GM12873 (cell line): Measurements from ENCODE around the gene AP3D1.

Experiments used
- TF ChIP-seq, protein P1 (sequence below): IDR thresholded peaks from 2 replicates; pipeline ENCODE4 v1.5.1; 2012; ENCODE audit warnings: low read depth, mild to moderate bottlenecking, moderate library complexity, low read length, control low read depth; ENCODE audit not compliant: insufficient read depth; ENCODE audit errors: missing control alignments

AP3D1 gene

DNA sequence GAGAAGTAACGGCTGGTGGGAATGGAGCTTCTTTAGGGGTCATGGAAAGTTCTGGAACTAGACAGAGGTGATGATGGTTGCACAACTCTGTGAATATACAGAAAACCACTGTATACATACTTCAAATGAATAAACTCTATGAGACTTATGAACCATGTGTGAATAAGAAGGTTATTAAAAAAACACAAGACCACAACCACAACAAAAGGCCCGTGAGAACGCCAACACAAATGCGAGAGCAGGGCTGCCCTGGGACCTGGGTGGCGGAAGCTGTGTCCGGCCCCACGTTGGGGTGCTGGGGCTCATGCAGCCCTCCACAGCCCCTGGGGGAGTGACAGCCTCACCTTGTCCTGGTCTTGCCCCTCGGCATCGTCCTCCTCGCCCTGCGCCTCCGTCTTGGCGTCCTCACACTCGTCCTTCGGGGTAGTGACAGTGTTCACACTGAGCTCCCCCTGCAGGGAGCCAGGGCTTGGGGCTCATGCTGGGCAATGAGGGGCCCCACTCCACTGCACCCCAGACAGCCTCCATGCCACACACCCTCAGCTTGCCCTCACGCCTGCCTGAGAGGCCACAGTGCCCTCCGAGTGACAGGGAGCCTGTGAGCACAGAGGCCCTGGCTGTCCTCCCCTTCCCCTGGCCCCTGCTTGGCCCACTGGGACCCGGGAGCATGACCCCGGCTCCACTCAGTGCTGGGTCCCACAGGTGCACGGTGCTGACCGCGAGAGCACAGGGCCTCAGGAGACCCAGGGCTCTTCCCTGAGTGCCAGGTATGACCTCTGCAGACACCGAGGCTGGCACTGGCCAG, 38.6 kb downstream of the AP3D1 start:
- TF ChIP-seq, protein P1, sequence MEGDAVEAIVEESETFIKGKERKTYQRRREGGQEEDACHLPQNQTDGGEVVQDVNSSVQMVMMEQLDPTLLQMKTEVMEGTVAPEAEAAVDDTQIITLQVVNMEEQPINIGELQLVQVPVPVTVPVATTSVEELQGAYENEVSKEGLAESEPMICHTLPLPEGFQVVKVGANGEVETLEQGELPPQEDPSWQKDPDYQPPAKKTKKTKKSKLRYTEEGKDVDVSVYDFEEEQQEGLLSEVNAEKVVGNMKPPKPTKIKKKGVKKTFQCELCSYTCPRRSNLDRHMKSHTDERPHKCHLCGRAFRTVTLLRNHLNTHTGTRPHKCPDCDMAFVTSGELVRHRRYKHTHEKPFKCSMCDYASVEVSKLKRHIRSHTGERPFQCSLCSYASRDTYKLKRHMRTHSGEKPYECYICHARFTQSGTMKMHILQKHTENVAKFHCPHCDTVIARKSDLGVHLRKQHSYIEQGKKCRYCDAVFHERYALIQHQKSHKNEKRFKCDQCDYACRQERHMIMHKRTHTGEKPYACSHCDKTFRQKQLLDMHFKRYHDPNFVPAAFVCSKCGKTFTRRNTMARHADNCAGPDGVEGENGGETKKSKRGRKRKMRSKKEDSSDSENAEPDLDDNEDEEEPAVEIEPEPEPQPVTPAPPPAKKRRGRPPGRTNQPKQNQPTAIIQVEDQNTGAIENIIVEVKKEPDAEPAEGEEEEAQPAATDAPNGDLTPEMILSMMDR = no peak

DNA sequence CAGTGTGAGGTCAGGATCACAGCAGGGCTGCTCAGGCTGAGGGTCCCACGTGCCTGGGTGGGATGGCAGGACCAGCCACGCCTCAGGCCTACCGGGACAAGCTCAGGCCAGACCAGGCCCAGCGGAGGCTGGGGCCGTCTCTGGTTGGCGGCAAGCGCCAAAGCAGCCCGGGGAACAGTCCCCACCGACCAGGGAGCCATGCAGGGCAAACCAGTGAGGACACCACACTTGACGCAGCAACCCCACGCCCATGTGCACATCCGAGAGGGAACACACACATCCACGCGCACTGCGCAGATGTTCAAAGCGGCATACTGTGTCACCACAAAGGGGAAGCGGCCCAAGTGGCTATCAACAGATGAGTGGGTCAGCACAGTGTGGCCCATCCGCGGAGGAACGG, 39.5 kb downstream of the AP3D1 start:
- TF ChIP-seq, protein P1 = no peak

DNA sequence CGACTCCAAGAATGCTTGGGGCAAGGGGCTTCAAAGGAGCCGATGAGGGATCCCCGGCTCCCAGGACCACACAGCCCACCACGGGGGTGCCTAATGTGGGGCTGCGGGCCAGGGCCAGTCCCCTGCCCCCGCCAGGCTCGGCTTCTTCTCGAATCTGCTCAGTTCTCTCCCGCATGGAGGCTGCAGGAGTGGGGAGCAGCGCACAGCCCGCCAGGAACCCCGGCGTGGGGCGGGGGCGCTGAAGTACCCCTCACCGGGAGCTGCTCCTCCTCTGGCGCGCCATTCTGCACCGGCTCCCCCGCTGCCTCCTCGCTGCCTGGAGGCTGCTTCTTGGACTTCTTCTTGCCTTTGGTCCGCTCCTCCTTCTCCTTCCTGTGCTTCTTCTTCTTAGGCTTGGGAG, 39.9 kb downstream of the AP3D1 start:
- TF ChIP-seq, protein P1 = no peak

DNA sequence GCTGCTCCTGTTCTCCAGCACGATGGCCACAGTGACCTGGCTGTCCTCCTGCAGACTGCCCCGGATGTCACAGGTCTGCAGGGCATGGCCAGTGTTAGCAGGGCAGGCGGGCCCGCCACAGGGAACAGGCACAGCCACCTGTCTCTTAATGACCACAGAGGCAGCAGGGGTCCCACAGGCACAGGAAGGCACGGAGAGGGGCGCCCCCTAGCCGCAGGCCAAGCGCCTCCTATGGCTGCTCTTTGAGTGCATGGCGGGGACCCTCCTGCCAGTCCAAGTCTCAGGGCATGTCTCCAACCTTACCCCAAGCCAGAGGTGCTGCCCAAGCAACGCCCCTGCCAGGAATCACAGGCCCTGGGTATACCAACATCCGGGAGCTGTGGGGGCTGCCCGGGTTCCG, 40.5 kb downstream of the AP3D1 start:
- TF ChIP-seq, protein P1 = peak; percentile 8

DNA sequence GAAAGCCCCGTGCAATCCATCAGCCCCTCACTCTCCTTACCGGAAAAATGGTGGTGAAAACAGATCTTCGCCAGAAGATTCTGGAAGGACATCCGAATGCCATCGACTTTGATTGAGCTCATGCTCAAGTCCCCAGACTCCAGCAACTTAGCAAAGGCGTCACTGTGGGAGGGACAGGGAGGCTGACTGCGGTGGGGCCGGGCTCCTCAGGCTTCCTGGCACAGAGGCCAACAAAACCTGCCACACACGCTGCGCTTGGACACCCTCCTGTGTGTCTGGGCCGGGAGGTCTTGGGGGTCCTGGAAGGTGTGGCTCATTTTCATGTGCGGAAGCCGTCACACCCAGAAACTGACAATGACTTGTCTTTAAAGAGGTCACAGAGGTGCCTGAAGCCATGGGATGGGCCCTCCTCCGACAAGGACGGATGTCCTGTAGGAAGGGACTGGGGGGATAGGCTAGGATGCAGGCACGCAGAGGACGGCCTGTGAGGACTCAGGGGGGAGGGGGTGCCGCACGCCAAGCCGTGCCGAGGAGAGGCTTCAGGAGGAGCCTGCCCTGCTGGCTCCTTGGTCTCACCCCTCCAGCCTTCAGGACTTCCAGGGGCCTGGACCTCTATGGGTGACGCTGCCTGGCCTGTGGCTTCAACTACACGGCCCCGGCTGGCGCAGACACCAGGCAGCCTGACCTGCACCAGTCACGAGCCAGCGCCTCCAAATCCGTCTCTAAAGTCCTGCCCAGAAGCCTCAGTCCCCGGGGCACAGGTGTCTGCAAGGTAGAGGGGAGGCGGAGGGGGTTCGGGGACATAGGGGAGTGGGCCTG, 42.1 kb downstream of the AP3D1 start:
- TF ChIP-seq, protein P1 = no peak

DNA sequence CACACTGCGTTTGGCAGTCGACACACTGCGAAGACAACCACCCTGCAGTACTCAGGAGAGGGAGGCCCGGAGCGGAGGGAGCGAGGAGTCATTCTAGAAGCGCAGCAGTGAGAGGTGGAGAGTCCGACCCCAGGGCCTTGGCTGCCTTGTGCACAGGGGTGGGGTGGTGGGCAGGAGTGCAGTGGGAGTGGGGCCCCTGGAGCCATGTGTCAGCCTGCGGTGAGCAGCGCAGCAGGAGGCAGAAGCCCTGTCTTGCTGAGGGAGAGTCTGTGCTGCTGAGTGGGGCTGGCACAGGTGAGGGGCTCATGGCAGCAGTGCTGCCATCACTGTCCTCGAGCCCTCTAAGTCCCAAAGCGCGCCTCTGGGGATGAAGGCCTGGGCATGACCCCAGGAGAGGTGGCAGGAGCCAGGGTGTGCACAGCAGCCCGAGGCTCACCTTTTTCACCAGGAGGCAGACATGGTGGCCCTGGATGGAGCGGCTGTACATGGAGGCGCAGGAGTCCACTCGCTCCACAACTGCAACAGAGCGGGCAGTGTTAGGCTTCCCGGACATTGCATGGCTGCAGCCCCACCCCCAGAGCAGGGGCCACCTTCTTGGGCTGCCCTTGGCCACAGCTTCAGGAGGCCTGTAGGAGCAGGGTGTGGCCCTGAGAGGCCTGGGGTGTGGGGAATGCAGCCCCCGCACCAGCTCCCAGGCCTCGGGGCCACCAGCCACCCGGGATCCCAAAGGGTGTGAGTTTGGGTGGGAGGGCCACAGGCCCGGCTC, 42.9 kb downstream of the AP3D1 start:
- TF ChIP-seq, protein P1 = no peak

DNA sequence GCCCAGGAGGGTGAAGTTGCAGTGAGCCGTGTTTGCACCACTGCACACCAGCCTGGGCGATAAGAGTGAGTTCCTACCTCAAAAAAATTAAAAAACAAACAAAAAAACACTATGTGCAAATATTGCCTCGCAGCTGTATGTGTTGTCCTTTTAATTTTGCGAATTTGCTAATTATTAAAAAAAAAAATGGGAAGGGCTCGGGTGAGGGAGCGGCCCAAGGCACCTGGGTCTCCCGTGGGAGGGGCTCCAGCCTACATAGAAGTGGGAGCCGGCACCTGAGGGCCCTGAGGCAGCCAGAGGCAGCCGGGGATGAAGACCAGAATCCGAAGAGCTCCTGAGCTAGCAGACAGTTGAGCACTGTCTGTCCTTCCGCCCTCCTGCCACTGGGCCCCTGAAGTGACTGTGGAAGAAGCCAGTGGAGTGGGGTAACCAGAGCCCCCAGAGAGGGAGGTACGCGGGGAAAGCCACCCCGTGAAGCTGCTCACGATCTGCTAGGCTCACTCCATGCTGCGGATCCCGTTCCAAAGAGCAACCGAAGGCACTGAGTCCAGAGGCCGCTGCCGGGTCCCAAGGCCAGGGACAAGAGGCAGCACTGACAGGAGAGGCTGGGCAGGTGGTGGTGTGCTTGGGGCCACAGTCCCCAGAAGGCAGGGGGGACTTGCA, 48.2 kb downstream of the AP3D1 start:
- TF ChIP-seq, protein P1 = no peak
